Neural progenitor cell (in vitro differentiated cells): Measurements from ENCODE around the gene CA10.

Experiments used
- EZH2 ChIP-seq: fragments of 200-600 bp; sonication (generic); IDR thresholded peaks from 2 replicates; pipeline ENCODE4 v1.6.1; 2017; ENCODE audit warnings: antibody characterized with exemption, mild to moderate bottlenecking, moderate library complexity
- EZH2phosphoT487 ChIP-seq: fragments of 200-600 bp; sonication (generic); IDR thresholded peaks from 2 replicates; pipeline ENCODE4 v1.6.1; 2017; ENCODE audit warnings: antibody characterized with exemption
- TF ChIP-seq, protein P1 (sequence below): fragments of 200-600 bp; sonication (generic); IDR thresholded peaks from 2 replicates; pipeline ENCODE4 v1.5.1; 2017; ENCODE audit warnings: antibody characterized with exemption, mild to moderate bottlenecking

- TF ChIP-seq, protein P1, sequence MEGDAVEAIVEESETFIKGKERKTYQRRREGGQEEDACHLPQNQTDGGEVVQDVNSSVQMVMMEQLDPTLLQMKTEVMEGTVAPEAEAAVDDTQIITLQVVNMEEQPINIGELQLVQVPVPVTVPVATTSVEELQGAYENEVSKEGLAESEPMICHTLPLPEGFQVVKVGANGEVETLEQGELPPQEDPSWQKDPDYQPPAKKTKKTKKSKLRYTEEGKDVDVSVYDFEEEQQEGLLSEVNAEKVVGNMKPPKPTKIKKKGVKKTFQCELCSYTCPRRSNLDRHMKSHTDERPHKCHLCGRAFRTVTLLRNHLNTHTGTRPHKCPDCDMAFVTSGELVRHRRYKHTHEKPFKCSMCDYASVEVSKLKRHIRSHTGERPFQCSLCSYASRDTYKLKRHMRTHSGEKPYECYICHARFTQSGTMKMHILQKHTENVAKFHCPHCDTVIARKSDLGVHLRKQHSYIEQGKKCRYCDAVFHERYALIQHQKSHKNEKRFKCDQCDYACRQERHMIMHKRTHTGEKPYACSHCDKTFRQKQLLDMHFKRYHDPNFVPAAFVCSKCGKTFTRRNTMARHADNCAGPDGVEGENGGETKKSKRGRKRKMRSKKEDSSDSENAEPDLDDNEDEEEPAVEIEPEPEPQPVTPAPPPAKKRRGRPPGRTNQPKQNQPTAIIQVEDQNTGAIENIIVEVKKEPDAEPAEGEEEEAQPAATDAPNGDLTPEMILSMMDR = no peak
- no peak for TF ChIP-seq EZH2phosphoT487
- TF ChIP-seq EZH2 = no peak
Measured at GRCh38 chr17:51657224-51657623, 501.3 kb downstream of the CA10 start.
